Stimulated activated naive B cell treated with anti-CD40 and anti-IgM and Interleukin-4, amounts not matched to agents 10 μg/mL and 1 μg/mL and 100 μg/mL, for 72 hours (primary cell): ENCODE data around the gene NCAM2.
A peak's percentile ranks its signal among the peaks of the same experiment; 100 is the strongest.

Experiments used
- ATAC-seq, 2 donors: fragments of 150-1000 bp; cut with Tn5 transposase; replicated peaks; 2 replicates each; pipeline ENCODE4 v1.10.0; 2021; ENCODE audit warnings: moderate library complexity in 1 of 2
- DNase-seq: peaks from one replicate; pipeline ENCODE4 v3.0.0; 2021
- H3K27ac Mint-ChIP-seq: one replicate; pipeline ENCODE4 v1.8.0; 2022; ENCODE audit warnings: mild to moderate bottlenecking, mixed read lengths
- H3K27me3 Mint-ChIP-seq, 2 donors: one replicate each; pipeline ENCODE4 v1.8.0; 2022; ENCODE audit warnings: mixed read lengths in 2 of 2
- H3K36me3 Mint-ChIP-seq, 2 donors: one replicate each; pipeline ENCODE4 v1.8.0; 2022; ENCODE audit warnings: mixed read lengths in 2 of 2, mild to moderate bottlenecking in 1 of 2
- H3K4me1 Mint-ChIP-seq, 2 donors: one replicate each; pipeline ENCODE4 v1.8.0; 2022; ENCODE audit warnings: mixed read lengths in 2 of 2, mild to moderate bottlenecking in 1 of 2
- H3K4me3 Mint-ChIP-seq, 2 donors: one replicate each; pipeline ENCODE4 v1.8.0; 2022; ENCODE audit warnings: mild to moderate bottlenecking in 2 of 2, mixed read lengths in 2 of 2, moderate library complexity in 1 of 2
- H3K9me3 Mint-ChIP-seq, 2 donors: one replicate each; pipeline ENCODE4 v1.8.0; 2022; ENCODE audit warnings: mixed read lengths in 2 of 2, mild to moderate bottlenecking in 1 of 2

NCAM2 gene

DNA sequence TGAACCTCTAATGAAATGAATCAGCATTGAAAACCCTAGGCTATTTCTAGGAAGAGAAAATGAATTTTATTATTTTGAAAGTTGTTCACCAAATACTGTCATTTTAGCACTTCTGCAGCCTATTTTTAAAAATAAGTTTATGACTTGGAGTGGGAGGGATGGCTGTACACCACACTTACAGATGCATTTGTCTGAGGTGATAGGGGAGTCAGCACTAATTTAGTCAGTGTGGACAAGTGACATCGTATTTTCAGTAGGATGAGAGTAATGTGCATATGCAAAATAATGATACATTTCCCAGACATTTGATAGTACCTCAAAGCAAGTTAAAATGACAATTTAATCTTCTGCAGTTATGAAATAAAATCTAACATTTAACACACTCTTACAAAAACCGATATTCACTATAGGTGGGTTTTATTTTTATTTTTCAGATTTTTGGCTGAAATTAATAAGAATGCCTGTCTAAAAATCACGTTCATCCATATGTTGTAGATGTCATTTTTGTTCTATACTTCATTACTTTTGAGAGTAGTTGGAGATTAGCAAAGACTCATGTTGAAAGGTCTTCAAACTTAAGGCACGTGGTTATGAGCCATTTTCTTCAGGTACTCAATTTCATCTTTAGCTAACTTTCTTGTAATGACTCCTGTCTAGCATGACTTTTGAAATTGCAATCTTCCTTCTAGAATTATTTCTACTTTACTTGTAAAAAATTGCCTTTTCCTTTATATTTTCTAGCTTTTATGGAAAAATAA is 186.7 kb downstream of the NCAM2 start:
- Mint-ChIP-seq H3K27ac (no peak overlapping the region), H3K4me1 (no peaks in the 10 kb centered on the region), H3K36me3 (no peaks in the 10 kb centered on the region), H3K9me3 (no peaks in the 10 kb centered on the region), H3K4me3 (no peak overlapping the region), H3K27me3 (no peaks in the 10 kb centered on the region)
- no peak for DNase-seq
- peak in 1 of 2 donors; percentile 43 for ATAC-seq

DNA sequence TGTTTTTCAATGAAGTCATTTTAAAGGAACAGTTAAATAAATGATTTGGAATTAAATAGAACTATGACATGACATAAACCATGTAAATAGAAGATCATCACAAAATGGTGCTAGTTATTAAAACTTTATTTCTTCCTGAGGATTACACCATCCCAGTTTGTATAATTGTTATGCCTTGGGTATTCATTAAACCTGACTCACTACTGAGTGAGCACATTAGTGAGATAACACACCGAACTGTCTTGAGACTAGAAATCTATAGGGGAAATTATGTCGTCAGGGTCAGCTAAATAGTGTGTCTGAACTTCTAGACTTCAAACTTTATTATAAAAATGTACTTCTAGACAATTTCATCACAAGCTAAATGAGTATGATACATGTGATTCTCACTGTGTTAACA is 189.4 kb downstream of the NCAM2 start:
- no peaks in the 10 kb centered on the region for H3K4me1 Mint-ChIP-seq
- no peak for DNase-seq
- H3K9me3 Mint-ChIP-seq, result no peaks in the 10 kb centered on the region
- no peaks in the 10 kb centered on the region for H3K36me3 Mint-ChIP-seq
- ATAC-seq, result no peak
- H3K27me3 Mint-ChIP-seq, result no peaks in the 10 kb centered on the region
- no peak overlapping the region for H3K27ac Mint-ChIP-seq
- H3K4me3 Mint-ChIP-seq, result no peak overlapping the region

DNA sequence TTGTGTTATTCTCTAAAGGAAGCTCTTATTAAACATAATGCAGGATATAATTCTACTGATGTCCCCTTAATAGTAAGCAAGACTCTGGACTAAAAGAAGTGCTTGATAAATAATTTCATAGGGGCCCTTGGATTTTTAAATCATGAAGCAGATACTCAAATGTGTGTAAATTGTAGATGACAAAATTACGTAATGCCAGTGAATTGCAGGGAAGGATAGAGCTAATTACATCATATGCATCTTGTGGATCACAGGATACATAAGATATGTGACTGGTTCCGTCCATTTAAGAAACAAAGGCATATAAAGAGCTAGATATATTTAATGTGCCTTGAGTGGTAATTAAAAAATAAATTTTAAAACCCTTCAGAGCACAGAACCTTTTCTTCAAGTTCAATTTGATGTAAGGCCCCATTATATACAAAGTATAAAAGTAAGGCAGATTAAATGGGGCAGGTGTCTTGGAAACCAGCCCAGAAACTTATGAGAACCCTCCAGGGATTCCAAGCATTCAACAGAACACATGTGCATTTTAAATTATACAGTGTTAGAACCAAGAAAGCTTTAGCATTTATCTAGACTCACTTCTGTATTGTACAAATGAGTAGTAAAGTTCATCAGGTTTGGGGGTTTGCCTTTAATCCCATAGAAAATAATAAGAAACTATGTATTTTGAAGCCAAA is 190.4 kb downstream of the NCAM2 start:
- ATAC-seq, result no peak
- no peaks in the 10 kb centered on the region for H3K4me1 Mint-ChIP-seq
- no peaks in the 10 kb centered on the region for H3K9me3 Mint-ChIP-seq
- H3K36me3 Mint-ChIP-seq, result no peaks in the 10 kb centered on the region
- H3K27ac Mint-ChIP-seq, result no peak overlapping the region
- H3K4me3 Mint-ChIP-seq, result no peak overlapping the region
- no peaks in the 10 kb centered on the region for H3K27me3 Mint-ChIP-seq
- DNase-seq, result no peak

DNA sequence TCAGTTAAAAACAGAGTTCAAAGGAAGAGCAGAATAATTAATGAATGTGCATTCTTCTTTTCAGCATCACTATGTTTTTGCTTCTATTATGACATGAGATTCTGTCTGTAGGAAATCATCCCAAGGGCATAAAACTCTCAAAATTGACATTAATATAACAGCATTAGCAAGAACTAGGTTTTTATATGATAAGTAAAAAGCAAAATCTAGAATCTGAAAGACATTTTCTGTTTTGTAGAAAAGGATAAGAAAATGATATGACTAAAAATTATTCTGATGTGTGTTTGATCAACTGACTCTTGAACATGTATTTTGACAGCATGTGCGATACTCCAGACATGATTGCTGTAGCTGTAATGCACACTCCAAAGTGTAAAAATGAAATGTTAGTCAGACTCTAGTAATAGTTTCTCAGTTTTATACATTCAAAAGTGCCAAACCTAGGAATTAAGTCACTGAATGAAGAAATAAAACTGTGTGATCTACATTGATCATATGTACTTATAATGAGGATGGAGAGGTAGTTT is 197.3 kb downstream of the NCAM2 start:
- Mint-ChIP-seq H3K9me3 (no peaks in the 10 kb centered on the region), H3K4me1 (no peaks in the 10 kb centered on the region), H3K27me3 (no peaks in the 10 kb centered on the region), H3K27ac (no peak overlapping the region), H3K36me3 (no peaks in the 10 kb centered on the region), H3K4me3 (no peak overlapping the region)
- DNase-seq (no peak), ATAC-seq (no peak)

DNA sequence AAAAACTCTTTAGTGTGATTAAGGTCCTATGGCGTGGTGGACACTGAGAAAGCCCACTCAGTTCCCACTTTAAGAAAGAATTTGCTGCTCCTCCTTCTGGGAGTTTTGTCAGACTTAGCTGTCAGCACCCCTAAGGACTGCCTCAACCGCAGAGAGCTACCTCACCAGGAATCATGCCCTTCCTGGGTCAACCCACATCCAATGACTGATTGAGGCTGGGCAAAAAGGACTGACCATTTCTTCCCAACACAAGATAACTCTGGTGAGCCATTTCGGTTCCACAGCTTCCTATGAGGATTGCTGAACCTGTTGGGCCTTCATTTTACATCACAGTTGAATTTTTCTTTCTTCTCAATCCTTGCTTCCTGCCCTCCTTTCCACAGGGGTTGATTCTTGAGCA is 197.9 kb downstream of the NCAM2 start:
- Mint-ChIP-seq H3K27me3 (no peaks in the 10 kb centered on the region), H3K36me3 (no peaks in the 10 kb centered on the region), H3K4me1 (no peaks in the 10 kb centered on the region), H3K4me3 (no peak overlapping the region), H3K27ac (no peak overlapping the region), H3K9me3 (no peaks in the 10 kb centered on the region)
- ATAC-seq, result no peak
- DNase-seq, result no peak

DNA sequence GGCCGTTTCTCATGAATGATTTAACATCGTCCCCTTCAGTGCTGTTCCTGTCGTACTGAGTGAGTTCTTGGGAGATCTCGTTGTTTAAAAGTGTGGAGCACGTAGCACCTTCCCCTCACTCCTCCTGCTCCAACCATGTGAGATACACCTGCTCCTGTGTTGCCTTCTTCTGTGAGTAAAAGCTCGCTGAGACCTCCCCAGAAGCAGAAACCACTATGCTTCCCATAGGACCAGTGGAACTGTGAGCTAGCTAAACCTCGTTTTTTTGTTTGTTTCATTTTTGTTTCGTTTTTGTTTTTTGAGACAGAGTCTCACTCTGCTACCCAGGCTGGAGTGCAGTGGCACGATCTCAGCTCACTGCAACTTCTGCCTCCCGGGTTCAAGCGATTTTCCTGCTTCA is 198.6 kb downstream of the NCAM2 start:
- no peaks in the 10 kb centered on the region for H3K27me3 Mint-ChIP-seq
- no peak overlapping the region for H3K27ac Mint-ChIP-seq
- no peaks in the 10 kb centered on the region for H3K9me3 Mint-ChIP-seq

DNA sequence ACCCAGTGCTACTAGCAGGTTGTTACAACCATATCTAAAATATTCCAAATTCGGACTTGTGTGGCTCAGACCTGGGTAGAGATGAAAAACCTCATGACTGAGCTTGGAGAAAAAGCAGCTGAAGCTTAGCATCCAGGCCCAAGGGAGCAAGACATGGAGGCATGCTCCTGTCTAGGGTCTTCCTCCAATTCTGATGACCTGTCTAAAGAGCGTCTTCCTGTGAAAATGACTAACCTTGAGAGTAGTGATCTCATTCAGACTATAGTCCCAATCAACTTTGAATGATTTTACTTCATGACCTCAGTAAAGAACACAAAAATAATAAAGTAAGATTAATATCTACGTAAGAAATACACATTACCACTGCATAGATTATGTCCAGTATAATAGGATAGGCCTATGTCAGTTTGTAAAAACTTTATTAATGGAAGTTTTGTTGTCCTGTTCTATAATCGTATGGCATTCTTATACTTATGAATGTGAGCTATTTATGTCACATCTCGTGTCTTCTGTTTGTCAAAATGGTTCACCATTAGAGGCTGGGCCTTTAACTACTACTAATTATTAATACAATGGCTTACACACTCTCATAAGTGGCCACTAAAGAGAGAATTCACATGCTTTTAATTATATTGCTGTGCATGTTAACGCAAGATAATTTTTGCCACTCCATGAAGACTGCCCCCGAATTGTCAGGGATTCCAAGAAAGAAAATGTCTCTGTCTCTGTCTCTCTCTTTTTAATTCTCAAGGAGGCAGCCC is 201.3 kb downstream of the NCAM2 start:
- peaks cover 0 to 7% of the 10 kb centered on the region in 2 donors for H3K4me1 Mint-ChIP-seq
- DNase-seq (no peak), ATAC-seq (no peak)
- H3K36me3 Mint-ChIP-seq, result no peaks in the 10 kb centered on the region
- no peak overlapping the region for H3K27ac Mint-ChIP-seq
- no peaks in the 10 kb centered on the region for H3K9me3 Mint-ChIP-seq
- H3K4me3 Mint-ChIP-seq, result no peak overlapping the region
- no peaks in the 10 kb centered on the region for H3K27me3 Mint-ChIP-seq

More for the DNA sequence above, 198.6 kb downstream of the NCAM2 start:
- DNase-seq (no peak), ATAC-seq (peak in 1 of 2 donors; percentile 5)
- peaks cover 0 to 6% of the 10 kb centered on the region in 2 donors for H3K4me1 Mint-ChIP-seq
- H3K36me3 Mint-ChIP-seq, result no peaks in the 10 kb centered on the region
- H3K4me3 Mint-ChIP-seq, result no peak overlapping the region

DNA sequence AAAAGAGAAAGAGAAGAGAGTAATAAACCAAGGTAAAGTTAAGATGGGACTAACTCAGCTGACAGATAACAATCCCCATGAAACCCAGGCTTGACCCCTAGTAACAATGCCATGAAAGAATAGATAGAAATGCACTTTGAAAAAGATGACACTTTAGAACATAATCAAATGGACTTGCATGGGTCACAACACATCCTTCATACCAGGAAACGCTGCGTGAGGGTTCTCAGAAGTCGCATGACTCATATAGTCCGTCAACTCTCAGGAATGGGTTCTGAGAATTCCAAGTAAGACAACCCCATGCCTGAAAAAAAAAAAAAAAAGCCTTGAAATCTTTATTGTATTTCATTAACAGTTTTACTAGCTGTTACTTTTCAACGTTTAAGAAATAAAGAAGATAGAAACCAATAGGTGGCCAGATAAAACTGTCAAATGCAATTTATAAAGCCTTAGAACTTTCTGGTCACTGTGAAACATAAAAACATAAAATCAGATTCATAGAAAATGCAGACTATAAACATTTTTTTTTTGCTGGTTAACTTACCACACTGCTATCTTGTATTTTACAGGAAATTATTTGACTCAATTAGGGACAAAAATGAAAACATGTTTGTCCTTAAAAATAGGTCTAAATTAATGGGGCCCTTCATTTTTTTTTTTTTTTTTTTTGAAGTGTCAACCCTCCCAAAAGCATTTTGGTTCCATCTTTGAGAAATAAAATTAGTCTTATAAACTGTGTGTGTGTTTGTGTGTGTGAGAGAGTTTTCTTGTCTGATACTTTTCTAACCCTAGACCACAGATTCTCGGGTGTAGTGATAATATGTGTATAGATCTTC is 202.1 kb downstream of the NCAM2 start:
- Mint-ChIP-seq H3K4me1 (peaks cover 0 to 7% of the 10 kb centered on the region in 2 donors), H3K27me3 (no peaks in the 10 kb centered on the region), H3K36me3 (no peaks in the 10 kb centered on the region), H3K4me3 (peak overlapping the region; percentile 11 to 44), H3K27ac (no peak overlapping the region), H3K9me3 (no peaks in the 10 kb centered on the region)
- ATAC-seq (no peak), DNase-seq (no peak)

DNA sequence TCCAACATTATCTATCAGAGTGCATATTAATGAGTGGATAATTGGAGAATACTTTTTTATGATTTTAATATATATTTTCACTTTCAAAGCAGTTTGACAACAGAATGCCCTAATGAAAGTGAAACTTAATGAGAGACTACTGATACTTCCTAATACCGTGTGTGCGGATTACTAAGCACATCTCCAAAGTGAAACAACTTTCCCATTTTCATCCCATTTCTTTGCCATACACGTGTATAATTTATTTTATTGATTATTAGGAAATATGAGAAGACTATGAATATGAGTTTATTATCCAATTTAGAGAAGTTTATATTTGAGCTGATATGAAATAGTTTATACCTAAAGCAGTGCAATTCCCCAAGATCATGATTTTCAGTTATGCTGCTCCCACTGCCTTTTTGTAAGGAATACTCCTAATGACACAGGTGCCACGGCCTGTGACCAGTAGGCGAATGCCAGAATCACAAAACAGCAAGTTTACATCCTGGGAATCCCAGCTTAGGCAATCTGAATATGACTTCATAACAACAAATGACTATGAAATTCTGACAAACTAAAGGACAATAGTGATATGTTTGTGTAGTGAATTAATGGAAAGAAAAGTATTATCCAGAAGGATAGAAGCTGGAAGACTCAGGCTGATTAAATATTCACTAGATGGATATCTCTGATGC is 202.9 kb downstream of the NCAM2 start:
- Mint-ChIP-seq H3K27me3 (no peaks in the 10 kb centered on the region), H3K36me3 (no peaks in the 10 kb centered on the region), H3K4me1 (peaks cover 0 to 7% of the 10 kb centered on the region in 2 donors), H3K4me3 (peak overlapping the region in 1 of 2 donors; percentile 44), H3K9me3 (no peaks in the 10 kb centered on the region), H3K27ac (no peak overlapping the region)
- ATAC-seq, result peak in 1 of 2 donors; percentile 55
- no peak for DNase-seq

DNA sequence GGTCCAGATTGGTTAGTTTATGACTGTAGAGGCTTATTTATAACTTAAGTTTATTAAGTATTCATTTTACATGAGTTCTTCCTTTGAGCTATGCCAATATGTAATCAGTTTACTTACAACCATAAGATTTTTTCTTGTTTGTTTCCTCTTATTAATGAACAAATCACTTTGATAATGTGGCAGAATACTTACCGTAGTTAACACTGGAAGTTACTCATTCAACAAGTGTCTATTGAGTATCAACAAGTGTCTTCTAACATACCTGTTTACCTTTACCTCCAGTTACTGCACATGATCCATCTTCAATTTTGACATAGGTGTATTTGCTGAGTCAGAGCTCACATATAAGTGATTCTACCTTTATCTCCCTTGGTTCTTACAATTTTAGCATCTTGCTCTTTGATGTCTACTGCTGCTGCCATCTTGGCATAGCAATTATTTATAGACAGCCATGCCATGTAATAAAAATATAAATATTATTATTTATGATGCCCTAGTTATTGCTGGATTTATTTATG is 205.7 kb downstream of the NCAM2 start:
- H3K4me1 Mint-ChIP-seq, result peaks cover 0 to 7% of the 10 kb centered on the region in 2 donors
- no peak overlapping the region for H3K4me3 Mint-ChIP-seq
- no peak overlapping the region for H3K27ac Mint-ChIP-seq
- no peaks in the 10 kb centered on the region for H3K27me3 Mint-ChIP-seq
- no peak for ATAC-seq
- H3K36me3 Mint-ChIP-seq, result no peaks in the 10 kb centered on the region
- no peak for DNase-seq
- no peaks in the 10 kb centered on the region for H3K9me3 Mint-ChIP-seq

DNA sequence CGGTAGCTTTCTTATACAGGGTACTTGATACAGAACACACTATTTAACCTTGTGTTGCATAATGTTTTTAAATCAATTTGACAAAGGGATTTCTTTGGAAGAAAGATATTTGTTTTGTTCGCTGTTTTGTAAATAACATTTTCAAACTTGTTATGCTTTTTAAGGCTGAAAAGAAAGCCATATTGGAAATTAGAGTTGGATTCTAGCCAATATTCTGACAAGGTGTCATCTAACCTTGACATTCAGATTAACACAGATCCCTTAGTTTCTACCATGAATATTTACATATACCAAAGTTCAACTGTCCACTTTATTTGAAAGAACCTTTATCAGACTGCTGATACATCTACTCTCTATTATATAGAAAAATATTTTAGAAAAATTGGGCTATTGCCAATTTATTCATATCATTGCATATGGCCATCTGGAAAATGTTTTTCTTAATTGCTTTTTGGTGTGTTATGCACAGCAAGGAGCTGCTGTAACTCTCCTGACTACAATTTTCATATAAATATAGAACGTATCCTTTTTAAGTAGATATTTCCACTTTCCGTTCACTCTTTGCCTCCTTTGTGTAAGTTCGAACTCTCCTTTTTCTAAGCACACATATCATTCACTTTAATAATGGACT is 206.3 kb downstream of the NCAM2 start:
- Mint-ChIP-seq H3K27me3 (no peaks in the 10 kb centered on the region), H3K4me1 (peaks cover 0 to 7% of the 10 kb centered on the region in 2 donors), H3K4me3 (no peak overlapping the region), H3K9me3 (no peaks in the 10 kb centered on the region), H3K36me3 (no peaks in the 10 kb centered on the region), H3K27ac (no peak overlapping the region)
- DNase-seq, result no peak
- ATAC-seq, result no peak

DNA sequence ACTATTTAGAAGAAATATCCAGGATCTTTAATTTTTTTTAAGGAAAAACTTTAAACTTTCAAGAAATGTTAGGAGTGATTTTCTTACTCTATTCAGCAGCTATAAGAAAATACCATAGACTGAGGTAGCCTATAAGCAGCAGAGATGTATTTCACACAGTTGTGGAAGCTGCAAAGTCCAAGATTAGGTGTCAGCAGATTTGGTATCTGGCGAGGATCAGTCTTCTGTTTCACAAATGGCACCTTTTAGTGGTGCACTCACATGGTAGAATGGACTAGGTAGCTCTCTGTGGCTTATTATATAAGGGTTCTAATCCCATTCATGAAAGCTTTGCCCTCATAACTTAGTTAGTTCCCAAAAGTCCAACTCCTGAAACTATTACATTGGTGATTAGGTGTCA is 207.4 kb downstream of the NCAM2 start:
- ATAC-seq (no peak), DNase-seq (no peak)
- Mint-ChIP-seq H3K4me1 (peaks cover 0 to 7% of the 10 kb centered on the region in 2 donors), H3K27ac (no peak overlapping the region), H3K36me3 (no peaks in the 10 kb centered on the region), H3K9me3 (no peaks in the 10 kb centered on the region), H3K27me3 (no peaks in the 10 kb centered on the region), H3K4me3 (no peak overlapping the region)

DNA sequence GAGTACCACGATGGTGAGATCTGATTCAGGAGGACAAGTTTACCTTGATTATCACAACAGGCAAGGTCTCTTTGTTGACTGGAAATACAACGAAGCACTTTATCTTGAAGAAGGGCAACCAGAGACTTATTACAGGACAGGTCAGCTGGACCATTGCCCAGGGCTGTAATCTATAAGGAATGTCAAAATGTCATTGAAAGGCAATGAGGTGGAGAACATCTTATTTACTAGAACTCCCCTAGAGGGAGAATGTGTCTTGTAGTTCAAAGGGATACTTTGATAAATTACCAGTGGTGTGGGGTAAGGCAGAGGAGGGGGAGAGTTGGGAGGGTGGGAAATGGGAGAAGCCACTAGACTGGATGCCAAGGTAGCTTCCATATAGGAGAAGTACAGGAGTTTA is 212.3 kb downstream of the NCAM2 start:
- Mint-ChIP-seq H3K36me3 (no peaks in the 10 kb centered on the region), H3K4me3 (no peak overlapping the region), H3K27ac (no peak overlapping the region), H3K4me1 (no peaks in the 10 kb centered on the region), H3K27me3 (no peaks in the 10 kb centered on the region), H3K9me3 (no peaks in the 10 kb centered on the region)
- no peak for ATAC-seq
- no peak for DNase-seq
